Peyer's patch (tissue), 4 donors: Measurements from ENCODE around the gene CDH2.

Experiments used
- POLR2A ChIP-seq, 2 donors: fragments of 450-650 bp; IDR thresholded peaks; one replicate each; pipeline ENCODE4 v1.5.1; 2017; ENCODE audit warnings: antibody characterized with exemption in 2 of 2, mild to moderate bottlenecking in 2 of 2, moderate library complexity in 2 of 2
- TF ChIP-seq, protein P1 (sequence below), 6 experiments: fragments of 450-650 bp in 4 of 6; fragments of 200-600 bp in 2 of 6; sonication (generic) in 1 of 6; IDR thresholded peaks; one replicate each; pipeline ENCODE4 v1.5.1; 2017 to 2019; ENCODE audit warnings: antibody characterized with exemption in 6 of 6, mild to moderate bottlenecking in 3 of 6, moderate library complexity in 1 of 6

DNA sequence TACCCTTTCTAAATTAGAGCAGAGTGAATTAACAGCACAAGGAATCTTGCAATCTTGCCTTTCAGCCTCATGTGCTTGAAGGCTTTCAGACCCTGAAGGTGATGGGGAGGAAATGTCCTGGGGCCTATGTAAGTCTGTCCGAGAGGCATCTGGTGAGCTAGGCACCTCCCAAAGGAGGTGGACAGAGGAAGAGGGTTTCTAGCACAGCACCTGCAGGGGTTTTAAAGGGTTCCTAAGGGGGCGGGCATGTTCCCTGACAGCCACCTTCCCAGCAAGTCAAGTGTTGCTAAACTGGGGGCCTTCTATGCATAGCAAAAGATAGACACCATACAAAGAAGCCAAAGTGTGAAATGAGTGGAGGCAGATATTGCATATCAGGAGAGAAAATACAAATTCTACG lies 88.5 kb downstream of the CDH2 start:
- TF ChIP-seq, protein P1, sequence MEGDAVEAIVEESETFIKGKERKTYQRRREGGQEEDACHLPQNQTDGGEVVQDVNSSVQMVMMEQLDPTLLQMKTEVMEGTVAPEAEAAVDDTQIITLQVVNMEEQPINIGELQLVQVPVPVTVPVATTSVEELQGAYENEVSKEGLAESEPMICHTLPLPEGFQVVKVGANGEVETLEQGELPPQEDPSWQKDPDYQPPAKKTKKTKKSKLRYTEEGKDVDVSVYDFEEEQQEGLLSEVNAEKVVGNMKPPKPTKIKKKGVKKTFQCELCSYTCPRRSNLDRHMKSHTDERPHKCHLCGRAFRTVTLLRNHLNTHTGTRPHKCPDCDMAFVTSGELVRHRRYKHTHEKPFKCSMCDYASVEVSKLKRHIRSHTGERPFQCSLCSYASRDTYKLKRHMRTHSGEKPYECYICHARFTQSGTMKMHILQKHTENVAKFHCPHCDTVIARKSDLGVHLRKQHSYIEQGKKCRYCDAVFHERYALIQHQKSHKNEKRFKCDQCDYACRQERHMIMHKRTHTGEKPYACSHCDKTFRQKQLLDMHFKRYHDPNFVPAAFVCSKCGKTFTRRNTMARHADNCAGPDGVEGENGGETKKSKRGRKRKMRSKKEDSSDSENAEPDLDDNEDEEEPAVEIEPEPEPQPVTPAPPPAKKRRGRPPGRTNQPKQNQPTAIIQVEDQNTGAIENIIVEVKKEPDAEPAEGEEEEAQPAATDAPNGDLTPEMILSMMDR (IDR thresholded peaks at IDR 0.05): no peak
- no peak for TF ChIP-seq POLR2A (IDR thresholded peaks at IDR 0.05)
